Fibroblast of lung (primary cell): ENCODE data around the gene CAMK1D. TPM values are rescaled to one million over a fixed set of nuclear protein-coding genes. Genes with fewer than 3 reads are reported as not detected.

Source experiments
- DNase-seq, 2 donors: peaks; one replicate each; pipeline versions ENCODE4 v3.0.0 to v3.0.0-alpha.2; 2010; ENCODE audit warnings: low read depth in 2 of 2
- H2AFZ ChIP-seq: 2 replicates; pipeline ENCODE4 v1.5.1; 2012; ENCODE audit warnings: low read length, control low read depth, inconsistent platforms
- H3K27ac ChIP-seq: 2 replicates; pipeline ENCODE4 v1.5.1; 2011; ENCODE audit warnings: low read length, control low read depth; ENCODE audit not compliant: insufficient read depth
- H3K27me3 ChIP-seq: 2 replicates; pipeline ENCODE4 v1.5.1; 2011; ENCODE audit warnings: mild to moderate bottlenecking, low read length; ENCODE audit not compliant: control insufficient read depth, insufficient read depth
- H3K36me3 ChIP-seq: 2 replicates; pipeline ENCODE4 v1.5.1; 2011; ENCODE audit warnings: low read length; ENCODE audit not compliant: control insufficient read depth, insufficient read depth
- H3K4me1 ChIP-seq: 2 replicates; pipeline ENCODE4 v1.5.1; 2011; ENCODE audit warnings: low read length; ENCODE audit not compliant: control insufficient read depth, insufficient read depth; ENCODE audit errors: extremely low read depth
- H3K4me2 ChIP-seq: 2 replicates; pipeline ENCODE4 v1.5.1; 2011; ENCODE audit warnings: low read length, control low read depth; ENCODE audit not compliant: insufficient read depth; ENCODE audit errors: extremely low read depth
- H3K4me3 ChIP-seq, 4 experiments: fragments of 200-600 bp in 1 of 4; sonication (generic) in 1 of 4; replicated peaks in 1 of 4; 2 replicates each; pipeline ENCODE4 v1.5.1; 2011 to 2016; ENCODE audit warnings: low read length in 4 of 4, low read depth in 3 of 4, mild to moderate bottlenecking in 3 of 4, control low read depth in 2 of 4, inconsistent platforms in 1 of 4, mixed read lengths in 1 of 4; ENCODE audit not compliant: insufficient read depth in 1 of 4; ENCODE audit errors: control extremely low read depth in 1 of 4
- H3K79me2 ChIP-seq: 2 replicates; pipeline ENCODE4 v1.5.1; 2012; ENCODE audit warnings: mild to moderate bottlenecking, low read length, inconsistent platforms; ENCODE audit not compliant: control insufficient read depth, insufficient read depth
- H3K9ac ChIP-seq: 2 replicates; pipeline ENCODE4 v1.5.1; 2011; ENCODE audit warnings: mild to moderate bottlenecking, low read length, control low read depth; ENCODE audit not compliant: insufficient read depth
- H3K9me3 ChIP-seq: 2 replicates; pipeline ENCODE4 v1.5.1; 2012; ENCODE audit warnings: low read depth, low read length; ENCODE audit not compliant: control insufficient read depth, insufficient read depth
- H4K20me1 ChIP-seq: 2 replicates; pipeline ENCODE4 v1.5.1; 2011; ENCODE audit warnings: low read length; ENCODE audit not compliant: control insufficient read depth, insufficient read depth; ENCODE audit errors: extremely low read depth
- EZH2 ChIP-seq: IDR thresholded peaks from 2 replicates; pipeline ENCODE4 v1.5.1; 2012; ENCODE audit warnings: low read length, control low read depth, mild to moderate bottlenecking; ENCODE audit errors: missing control alignments
- polyA plus RNA-seq, 2 donors: library from polyadenylated mRNA; depleted of rRNA in 1 of 2; stranded (reverse) in 1 of 2; unstranded in 1 of 2; fragments of >200 nt; gene quantifications; 2 replicates each; pipeline ENCODE4 v1.2.1, GENCODE V29; 2011 to 2012; ENCODE audit warnings: missing spikeins in 1 of 2
- total RNA-seq: library from RNA; depleted of rRNA; stranded (reverse); fragments of >200 nt; gene quantifications from 2 replicates; pipeline ENCODE4 v1.2.1, GENCODE V29; 2014
- TF ChIP-seq, protein P1 (sequence below), 2 donors: IDR thresholded peaks in 1 of 2; conservative IDR thresholded peaks in 1 of 2; 1 replicate in 1 of 2; 2 replicates in 1 of 2; pipeline ENCODE4 v1.5.1; 2011 to 2012; ENCODE audit warnings: low read length in 2 of 2, control low read depth in 1 of 2, inconsistent platforms in 1 of 2, low read depth in 1 of 2, mild to moderate bottlenecking in 1 of 2

The CAMK1D gene
- total and polyA plus RNA-seq, 2 donors (not counting 1 experiment from before 2014, with no cell fraction given): 2.3 TPM

GRCh38 chr10:12469345-12469744 lies 120.0 kb downstream of the CAMK1D start:
- TF ChIP-seq, protein P1, sequence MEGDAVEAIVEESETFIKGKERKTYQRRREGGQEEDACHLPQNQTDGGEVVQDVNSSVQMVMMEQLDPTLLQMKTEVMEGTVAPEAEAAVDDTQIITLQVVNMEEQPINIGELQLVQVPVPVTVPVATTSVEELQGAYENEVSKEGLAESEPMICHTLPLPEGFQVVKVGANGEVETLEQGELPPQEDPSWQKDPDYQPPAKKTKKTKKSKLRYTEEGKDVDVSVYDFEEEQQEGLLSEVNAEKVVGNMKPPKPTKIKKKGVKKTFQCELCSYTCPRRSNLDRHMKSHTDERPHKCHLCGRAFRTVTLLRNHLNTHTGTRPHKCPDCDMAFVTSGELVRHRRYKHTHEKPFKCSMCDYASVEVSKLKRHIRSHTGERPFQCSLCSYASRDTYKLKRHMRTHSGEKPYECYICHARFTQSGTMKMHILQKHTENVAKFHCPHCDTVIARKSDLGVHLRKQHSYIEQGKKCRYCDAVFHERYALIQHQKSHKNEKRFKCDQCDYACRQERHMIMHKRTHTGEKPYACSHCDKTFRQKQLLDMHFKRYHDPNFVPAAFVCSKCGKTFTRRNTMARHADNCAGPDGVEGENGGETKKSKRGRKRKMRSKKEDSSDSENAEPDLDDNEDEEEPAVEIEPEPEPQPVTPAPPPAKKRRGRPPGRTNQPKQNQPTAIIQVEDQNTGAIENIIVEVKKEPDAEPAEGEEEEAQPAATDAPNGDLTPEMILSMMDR (conservative IDR thresholded peaks at IDR 0.05 in 1 of 2, IDR thresholded peaks at IDR 0.05 in 1 of 2; ENCODE audit: low read depth in 1 of 2, low read length in 2 of 2): no peak
- no peak for TF ChIP-seq EZH2
- Histone ChIP-seq H3K4me1 (no peaks in the 10 kb centered on the region), H3K4me3 (no peak overlapping the region), H3K4me2 (no peak overlapping the region), H3K27ac (no peak overlapping the region), H2AFZ (no peak overlapping the region), H3K36me3 (no peaks in the 10 kb centered on the region), H3K27me3 (no peaks in the 10 kb centered on the region), H3K9me3 (no peaks in the 10 kb centered on the region), H3K79me2 (no peaks in the 10 kb centered on the region), H4K20me1 (no peaks in the 10 kb centered on the region), H3K9ac (no peak overlapping the region)
- no peak for DNase-seq

- Histone ChIP-seq H3K36me3 (no peaks in the 10 kb centered on the region), H3K4me1 (no peaks in the 10 kb centered on the region), H3K4me3 (no peak overlapping the region), H3K27ac (no peak overlapping the region), H4K20me1 (no peaks in the 10 kb centered on the region), H2AFZ (no peak overlapping the region), H3K9me3 (no peaks in the 10 kb centered on the region), H3K9ac (no peak overlapping the region), H3K79me2 (no peaks in the 10 kb centered on the region), H3K4me2 (no peak overlapping the region), H3K27me3 (no peaks in the 10 kb centered on the region)
- DNase-seq: no peak
- TF ChIP-seq, protein P1 (conservative IDR thresholded peaks at IDR 0.05 in 1 of 2, IDR thresholded peaks at IDR 0.05 in 1 of 2; ENCODE audit: low read depth in 1 of 2, low read length in 2 of 2): no peak
- TF ChIP-seq EZH2: no peak
Observed at GRCh38 chr10:12470719-12471118, 121.4 kb downstream of the CAMK1D start.

GRCh38 chr10:12471135-12471534 lies 121.8 kb downstream of the CAMK1D start:
- H3K4me2 ChIP-seq: no peak overlapping the region
- H3K9ac ChIP-seq: no peak overlapping the region
- H3K36me3 ChIP-seq: no peaks in the 10 kb centered on the region
- H3K79me2 ChIP-seq: no peaks in the 10 kb centered on the region
- no peak overlapping the region for H3K4me3 ChIP-seq
- TF ChIP-seq, protein P1 (conservative IDR thresholded peaks at IDR 0.05 in 1 of 2, IDR thresholded peaks at IDR 0.05 in 1 of 2; ENCODE audit: low read depth in 1 of 2, low read length in 2 of 2): no peak
- TF ChIP-seq EZH2: no peak
- H3K9me3 ChIP-seq: no peaks in the 10 kb centered on the region
- no peak overlapping the region for H2AFZ ChIP-seq
- no peaks in the 10 kb centered on the region for H4K20me1 ChIP-seq
- H3K27me3 ChIP-seq: no peaks in the 10 kb centered on the region
- no peak overlapping the region for H3K27ac ChIP-seq
- H3K4me1 ChIP-seq: no peaks in the 10 kb centered on the region
- DNase-seq: no peak
